HFFc6 (cell line): ENCODE measurements around the gene C16orf95. TPM values are rescaled to one million over a fixed set of nuclear protein-coding genes. Genes with fewer than 3 reads are reported as not detected.

ENCODE experiments used
- DNase-seq: peaks from one replicate; pipeline ENCODE4 v3.0.0-alpha.2; 2018
- H3K27ac Mint-ChIP-seq: 2 replicates; pipeline ENCODE4 v1.8.0; 2020; ENCODE audit warnings: mild to moderate bottlenecking, mixed read lengths
- H3K27me3 Mint-ChIP-seq: 2 replicates; pipeline ENCODE4 v1.8.0; 2021; ENCODE audit warnings: mild to moderate bottlenecking, moderate library complexity, mixed read lengths; ENCODE audit not compliant: insufficient read depth
- H3K36me3 Mint-ChIP-seq: 2 replicates; pipeline ENCODE4 v1.8.0; 2021; ENCODE audit warnings: low read depth, mixed read lengths
- H3K4me1 Mint-ChIP-seq: 2 replicates; pipeline ENCODE4 v1.8.0; 2020; ENCODE audit warnings: low read depth, mixed read lengths
- H3K4me3 Mint-ChIP-seq: 2 replicates; pipeline ENCODE4 v1.8.0; 2020; ENCODE audit warnings: mild to moderate bottlenecking, moderate library complexity, mixed read lengths
- H3K9me3 Mint-ChIP-seq: 2 replicates; pipeline ENCODE4 v1.8.0; 2020; ENCODE audit warnings: mild to moderate bottlenecking, mixed read lengths
- CTCF ChIP-seq: fragments of 200-600 bp; sonication (generic); IDR thresholded peaks from 2 replicates; pipeline ENCODE4 v1.5.0; 2021; ENCODE audit warnings: antibody characterized with exemption, mild to moderate bottlenecking
- total RNA-seq, 6 experiments: library from RNA; stranded (reverse); fragmentation: NEBNext Ultra II Directional; extraction: Animal tissue kit (Norgen Biotek cat#: 25700); gene quantifications; 2 replicates in 1 of 6; 3 replicates in 5 of 6; pipeline ENCODE4 v1.2.3, GENCODE V29; 2021

The C16orf95 gene
- total RNA-seq, 6 experiments from 2014 or later, result 8.5 to 15.0 (median 11.7) TPM

DNA sequence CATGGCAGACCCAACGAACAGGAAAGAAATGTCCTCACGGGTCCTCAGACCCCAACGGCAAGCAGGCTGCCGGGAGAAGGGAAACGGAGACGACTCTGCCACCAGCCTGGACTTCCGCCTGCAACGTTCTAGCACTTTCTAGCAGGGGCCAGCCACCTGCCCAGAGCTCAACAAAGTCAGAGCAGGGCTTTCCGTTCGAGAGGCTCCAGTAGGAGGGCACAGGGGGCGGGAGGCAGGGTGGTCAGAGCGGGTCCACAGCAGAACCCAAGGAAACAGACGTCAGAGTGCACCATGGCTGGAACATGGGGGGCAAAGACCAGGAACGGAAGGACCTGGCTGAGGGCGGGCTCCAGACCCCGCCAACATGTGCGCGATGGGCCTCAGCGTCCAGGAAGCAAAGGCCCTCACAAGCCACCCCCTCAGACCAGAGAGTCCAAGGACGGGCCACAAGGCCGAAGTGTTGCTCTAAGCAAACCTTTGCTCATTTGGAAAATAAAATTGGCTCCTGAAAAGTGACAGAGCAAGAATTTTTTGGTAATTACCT lies 29.4 kb upstream of the C16orf95 start:
- H3K27ac Mint-ChIP-seq, result no peak overlapping the region
- H3K4me3 Mint-ChIP-seq, result no peak overlapping the region
- H3K4me1 Mint-ChIP-seq, result peaks cover 14% of the 10 kb centered on the region
- DNase-seq, result no peak
- no peak for TF ChIP-seq CTCF
- H3K9me3 Mint-ChIP-seq, result no peaks in the 10 kb centered on the region
- peaks cover 1% of the 10 kb centered on the region; the same call in 1 of the 2 replicates for H3K27me3 Mint-ChIP-seq
- H3K36me3 Mint-ChIP-seq, result peaks cover 10% of the 10 kb centered on the region

DNA sequence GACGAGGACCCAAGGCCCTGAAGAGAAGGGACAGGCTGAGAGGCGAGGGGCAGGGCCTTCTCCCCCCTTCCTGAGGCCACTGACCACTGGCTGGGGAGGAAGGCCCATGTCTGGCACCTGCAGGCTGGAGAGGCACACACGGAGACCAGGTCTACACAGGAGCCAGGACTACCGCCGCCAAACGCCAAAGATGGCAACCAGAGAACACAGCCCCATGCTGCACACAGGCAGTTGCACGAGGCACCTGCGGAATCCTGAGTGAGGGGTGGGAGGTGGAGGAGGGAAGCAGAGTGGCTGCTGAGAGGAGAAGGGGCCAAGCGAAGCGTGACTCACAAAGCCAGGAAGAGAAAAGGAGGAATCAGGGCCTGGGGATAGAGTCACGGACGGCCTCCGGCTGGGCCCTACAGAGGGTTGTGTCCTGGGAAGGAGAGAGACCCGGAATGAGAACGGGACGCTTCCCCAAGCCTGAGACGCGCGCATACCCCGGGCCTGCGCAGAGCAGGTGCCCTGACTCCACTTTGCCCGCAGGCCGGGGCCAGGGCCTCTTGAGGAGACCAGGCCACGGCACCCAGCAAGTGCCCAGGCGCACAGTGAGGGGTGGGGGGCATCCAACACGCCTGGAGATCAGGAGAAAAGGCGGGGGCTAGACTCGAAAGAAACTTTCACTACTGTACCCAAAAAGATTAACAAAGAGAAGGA lies 28.7 kb upstream of the C16orf95 start:
- H3K36me3 Mint-ChIP-seq, result peaks cover 10% of the 10 kb centered on the region
- H3K27ac Mint-ChIP-seq, result no peak overlapping the region
- H3K9me3 Mint-ChIP-seq, result no peaks in the 10 kb centered on the region
- DNase-seq, result no peak
- H3K27me3 Mint-ChIP-seq, result peaks cover 1% of the 10 kb centered on the region; the same call in 1 of the 2 replicates
- H3K4me3 Mint-ChIP-seq, result no peak overlapping the region
- H3K4me1 Mint-ChIP-seq, result peaks cover 7% of the 10 kb centered on the region
- no peak for TF ChIP-seq CTCF

- Mint-ChIP-seq H3K36me3 (peaks cover 10% of the 10 kb centered on the region), H3K4me3 (no peak overlapping the region), H3K27ac (no peak overlapping the region), H3K27me3 (peaks cover 1% of the 10 kb centered on the region; the same call in 1 of the 2 replicates), H3K4me1 (no peaks in the 10 kb centered on the region), H3K9me3 (no peaks in the 10 kb centered on the region)
- TF ChIP-seq CTCF, result no peak
- DNase-seq, result no peak
These were observed 27.9 kb upstream of the C16orf95 start for GRCh38 chr16:87344931-87345631.

GRCh38 chr16:87344165-87344930 lies 27.2 kb upstream of the C16orf95 start:
- Mint-ChIP-seq H3K9me3 (no peaks in the 10 kb centered on the region), H3K36me3 (peaks cover 12% of the 10 kb centered on the region), H3K27me3 (peaks cover 1% of the 10 kb centered on the region; the same call in 1 of the 2 replicates), H3K4me3 (no peak overlapping the region), H3K27ac (no peak overlapping the region), H3K4me1 (no peaks in the 10 kb centered on the region)
- no peak for TF ChIP-seq CTCF
- DNase-seq, result no peak

GRCh38 chr16:87343753-87344050 lies 26.5 kb upstream of the C16orf95 start:
- Mint-ChIP-seq H3K27me3 (peaks cover 1% of the 10 kb centered on the region; the same call in 1 of the 2 replicates), H3K27ac (no peak overlapping the region), H3K4me3 (no peak overlapping the region), H3K9me3 (no peaks in the 10 kb centered on the region), H3K36me3 (peaks cover 14% of the 10 kb centered on the region), H3K4me1 (no peaks in the 10 kb centered on the region)
- TF ChIP-seq CTCF, result no peak
- DNase-seq, result no peak
